Subcutaneous preadipocyte (primary cell): ENCODE results near the gene CRACR2A. TPM values are rescaled to one million over a fixed set of nuclear protein-coding genes. Genes with fewer than 3 reads are reported as not detected.

Experiments used
- small RNA-seq: library from RNA; depleted of rRNA; stranded (forward); fragments of <200 nt; gene quantifications from one replicate; pipeline ENCODE3, GENCODE V24; 2012
- total RNA-seq: library from RNA; depleted of rRNA; stranded (reverse); fragments of >200 nt; gene quantifications from 2 replicates; pipeline ENCODE4 v1.2.3, GENCODE V29; 2012

Gene CRACR2A, protein sequence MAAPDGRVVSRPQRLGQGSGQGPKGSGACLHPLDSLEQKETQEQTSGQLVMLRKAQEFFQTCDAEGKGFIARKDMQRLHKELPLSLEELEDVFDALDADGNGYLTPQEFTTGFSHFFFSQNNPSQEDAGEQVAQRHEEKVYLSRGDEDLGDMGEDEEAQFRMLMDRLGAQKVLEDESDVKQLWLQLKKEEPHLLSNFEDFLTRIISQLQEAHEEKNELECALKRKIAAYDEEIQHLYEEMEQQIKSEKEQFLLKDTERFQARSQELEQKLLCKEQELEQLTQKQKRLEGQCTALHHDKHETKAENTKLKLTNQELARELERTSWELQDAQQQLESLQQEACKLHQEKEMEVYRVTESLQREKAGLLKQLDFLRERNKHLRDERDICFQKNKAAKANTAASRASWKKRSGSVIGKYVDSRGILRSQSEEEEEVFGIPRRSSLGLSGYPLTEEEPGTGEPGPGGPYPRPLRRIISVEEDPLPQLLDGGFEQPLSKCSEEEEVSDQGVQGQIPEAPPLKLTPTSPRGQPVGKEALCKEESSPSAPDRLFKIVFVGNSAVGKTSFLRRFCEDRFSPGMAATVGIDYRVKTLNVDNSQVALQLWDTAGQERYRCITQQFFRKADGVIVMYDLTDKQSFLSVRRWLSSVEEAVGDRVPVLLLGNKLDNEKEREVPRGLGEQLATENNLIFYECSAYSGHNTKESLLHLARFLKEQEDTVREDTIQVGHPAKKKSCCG
- 13.2 and 22.7 TPM in 2 replicates for total RNA-seq

DNA sequence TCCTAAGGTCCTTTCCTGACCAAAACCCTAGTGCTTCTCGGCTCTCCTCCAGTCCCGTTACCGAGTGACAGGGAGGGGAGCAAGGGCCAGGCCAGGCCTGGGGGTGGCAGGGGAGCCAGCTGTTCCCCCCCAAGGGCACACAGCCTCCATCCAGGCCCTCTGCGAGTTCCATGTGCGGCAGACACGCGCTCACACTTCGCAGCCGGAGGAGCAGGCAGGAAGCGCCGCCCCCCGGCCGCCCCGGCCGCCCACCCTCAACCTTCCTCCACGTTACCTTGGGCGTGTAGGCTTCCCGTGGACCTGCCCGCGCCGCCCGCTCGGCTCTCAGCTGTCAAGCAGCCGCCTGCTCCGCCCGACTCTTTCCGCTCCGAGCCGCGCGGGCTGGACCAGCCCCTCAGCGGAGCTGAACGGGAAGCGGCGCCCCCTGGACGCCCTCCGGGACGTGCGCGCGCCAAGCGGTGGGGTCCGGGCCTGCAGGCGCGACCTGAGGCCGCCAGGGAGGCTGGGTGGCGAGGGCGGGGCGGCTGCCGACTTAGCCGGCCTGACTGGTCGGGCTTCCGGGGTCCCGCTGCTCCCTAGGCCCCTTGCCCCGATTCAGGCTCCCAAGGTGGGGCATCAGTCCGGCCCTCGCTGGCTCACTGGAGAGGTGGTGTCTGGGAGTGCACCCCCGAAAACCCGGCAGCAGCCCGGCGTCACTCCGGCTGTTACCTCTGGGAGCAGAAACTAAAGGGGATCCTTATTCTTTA is at the start of gene CRACR2A:
CRACR2A (minus strand) TSS at position 369 of the 746 bp plus-strand sequence. CDS start 56,110 bp downstream, outside the sequence.

Small RNAs within 50 kb of the gene (small RNA-seq; reads per million reads assigned to genes)
- gene RNU6-174P, result not detected

Other genes with a start within 250 kb of the CRACR2A start
- gene PARP11, start 120.3 kb upstream of the CRACR2A start, total RNA-seq, result 5.1 and 6.1 TPM in 2 replicates